22Rv1 (cell line): ENCODE data around the gene HEMK1.

ENCODE experiments used
- H3K27ac ChIP-seq: fragments of 450-650 bp; 2 replicates; pipeline ENCODE4 v1.5.1; 2017
- ZFX ChIP-seq: fragments of 450-650 bp; IDR thresholded peaks from 2 replicates; pipeline ENCODE4 v1.6.1; 2017; ENCODE audit warnings: antibody characterized with exemption, borderline replicate concordance
- TF ChIP-seq, protein P1 (sequence below): fragments of 450-650 bp; IDR thresholded peaks from 2 replicates; pipeline ENCODE4 v1.5.1; 2017; ENCODE audit warnings: mild to moderate bottlenecking

HEMK1 gene

DNA sequence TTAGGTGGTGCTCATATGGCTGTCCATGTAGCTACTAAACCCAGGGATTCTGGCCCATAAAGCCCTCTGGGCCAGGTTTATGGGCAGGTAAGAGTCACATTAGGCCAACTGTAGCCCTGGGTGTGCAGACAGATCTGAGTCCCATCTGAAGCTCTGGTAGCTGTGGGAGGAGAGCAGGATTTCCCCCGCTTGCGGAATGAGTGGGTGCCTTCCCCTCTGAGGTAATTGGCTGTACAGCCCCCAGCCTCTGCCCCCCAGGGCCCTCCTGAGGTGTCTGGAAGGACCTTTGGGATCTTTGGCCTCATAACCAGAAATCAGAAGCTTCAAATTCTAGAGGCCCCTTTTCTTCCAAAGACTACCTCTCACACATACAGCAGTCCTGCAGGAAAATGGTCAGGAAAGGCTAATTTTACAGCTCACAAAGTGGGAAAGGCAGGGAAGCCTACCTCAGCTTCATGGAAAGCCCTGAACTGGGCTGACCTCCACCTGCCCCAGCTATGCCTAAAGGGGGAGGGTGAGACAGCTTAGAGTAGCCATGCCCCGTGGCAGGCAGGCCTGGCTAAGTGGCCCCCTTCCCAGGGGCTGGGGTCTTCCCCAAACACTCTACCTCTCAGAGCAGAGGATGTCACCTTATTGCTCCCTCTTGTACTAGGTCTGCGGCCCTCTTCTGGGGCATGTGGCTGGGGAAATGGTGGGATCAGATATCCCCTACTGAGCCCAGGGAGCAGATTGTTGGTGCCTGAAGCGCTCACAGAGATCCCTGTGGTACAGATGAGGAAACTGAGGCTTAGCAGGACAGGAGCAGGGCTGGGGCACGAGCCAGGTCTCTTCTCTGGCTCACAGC is 16.8 kb downstream of the HEMK1 start:
- H3K27ac ChIP-seq: no peak overlapping the region
- TF ChIP-seq, protein P1, sequence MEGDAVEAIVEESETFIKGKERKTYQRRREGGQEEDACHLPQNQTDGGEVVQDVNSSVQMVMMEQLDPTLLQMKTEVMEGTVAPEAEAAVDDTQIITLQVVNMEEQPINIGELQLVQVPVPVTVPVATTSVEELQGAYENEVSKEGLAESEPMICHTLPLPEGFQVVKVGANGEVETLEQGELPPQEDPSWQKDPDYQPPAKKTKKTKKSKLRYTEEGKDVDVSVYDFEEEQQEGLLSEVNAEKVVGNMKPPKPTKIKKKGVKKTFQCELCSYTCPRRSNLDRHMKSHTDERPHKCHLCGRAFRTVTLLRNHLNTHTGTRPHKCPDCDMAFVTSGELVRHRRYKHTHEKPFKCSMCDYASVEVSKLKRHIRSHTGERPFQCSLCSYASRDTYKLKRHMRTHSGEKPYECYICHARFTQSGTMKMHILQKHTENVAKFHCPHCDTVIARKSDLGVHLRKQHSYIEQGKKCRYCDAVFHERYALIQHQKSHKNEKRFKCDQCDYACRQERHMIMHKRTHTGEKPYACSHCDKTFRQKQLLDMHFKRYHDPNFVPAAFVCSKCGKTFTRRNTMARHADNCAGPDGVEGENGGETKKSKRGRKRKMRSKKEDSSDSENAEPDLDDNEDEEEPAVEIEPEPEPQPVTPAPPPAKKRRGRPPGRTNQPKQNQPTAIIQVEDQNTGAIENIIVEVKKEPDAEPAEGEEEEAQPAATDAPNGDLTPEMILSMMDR: no peak
- no peak for TF ChIP-seq ZFX

DNA sequence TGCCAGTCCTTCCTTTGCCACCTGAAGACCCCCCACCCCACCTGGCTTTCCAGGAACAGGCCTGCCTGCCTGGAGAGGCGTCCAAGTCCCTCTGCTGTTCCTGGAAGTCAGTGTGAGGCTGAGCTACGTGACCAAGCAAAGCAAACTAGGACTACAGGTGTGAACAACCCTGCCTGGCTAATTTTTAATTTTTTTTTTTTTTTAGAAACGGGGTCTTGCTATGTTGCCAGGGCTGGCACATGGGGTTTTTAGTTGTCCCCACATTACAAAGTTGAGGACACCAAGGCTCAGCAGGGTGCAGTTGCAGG is 17.4 kb downstream of the HEMK1 start:
- H3K27ac ChIP-seq: no peak overlapping the region
- TF ChIP-seq, protein P1: no peak
- TF ChIP-seq ZFX: no peak

DNA sequence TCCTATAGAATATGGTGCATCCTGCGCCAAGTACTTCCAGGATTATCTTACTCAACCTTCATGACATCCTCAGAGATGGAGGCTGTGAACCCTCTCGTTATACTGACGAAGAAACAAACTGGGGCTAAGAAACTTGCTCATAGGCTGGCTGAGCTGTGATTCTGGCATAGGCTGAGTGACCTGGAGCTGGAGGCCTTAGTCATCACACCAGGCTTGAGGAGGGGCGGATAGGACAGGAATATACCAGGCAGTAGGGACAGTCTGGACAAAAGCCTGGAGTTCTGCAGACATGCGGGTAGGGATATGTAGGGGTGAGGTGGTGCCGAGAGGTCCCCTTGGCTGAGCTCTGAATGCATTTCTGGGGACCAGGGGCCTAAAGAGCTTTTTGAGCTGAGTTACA is 18.1 kb downstream of the HEMK1 start:
- no peak for TF ChIP-seq ZFX
- TF ChIP-seq, protein P1: no peak
- H3K27ac ChIP-seq: no peak overlapping the region

DNA sequence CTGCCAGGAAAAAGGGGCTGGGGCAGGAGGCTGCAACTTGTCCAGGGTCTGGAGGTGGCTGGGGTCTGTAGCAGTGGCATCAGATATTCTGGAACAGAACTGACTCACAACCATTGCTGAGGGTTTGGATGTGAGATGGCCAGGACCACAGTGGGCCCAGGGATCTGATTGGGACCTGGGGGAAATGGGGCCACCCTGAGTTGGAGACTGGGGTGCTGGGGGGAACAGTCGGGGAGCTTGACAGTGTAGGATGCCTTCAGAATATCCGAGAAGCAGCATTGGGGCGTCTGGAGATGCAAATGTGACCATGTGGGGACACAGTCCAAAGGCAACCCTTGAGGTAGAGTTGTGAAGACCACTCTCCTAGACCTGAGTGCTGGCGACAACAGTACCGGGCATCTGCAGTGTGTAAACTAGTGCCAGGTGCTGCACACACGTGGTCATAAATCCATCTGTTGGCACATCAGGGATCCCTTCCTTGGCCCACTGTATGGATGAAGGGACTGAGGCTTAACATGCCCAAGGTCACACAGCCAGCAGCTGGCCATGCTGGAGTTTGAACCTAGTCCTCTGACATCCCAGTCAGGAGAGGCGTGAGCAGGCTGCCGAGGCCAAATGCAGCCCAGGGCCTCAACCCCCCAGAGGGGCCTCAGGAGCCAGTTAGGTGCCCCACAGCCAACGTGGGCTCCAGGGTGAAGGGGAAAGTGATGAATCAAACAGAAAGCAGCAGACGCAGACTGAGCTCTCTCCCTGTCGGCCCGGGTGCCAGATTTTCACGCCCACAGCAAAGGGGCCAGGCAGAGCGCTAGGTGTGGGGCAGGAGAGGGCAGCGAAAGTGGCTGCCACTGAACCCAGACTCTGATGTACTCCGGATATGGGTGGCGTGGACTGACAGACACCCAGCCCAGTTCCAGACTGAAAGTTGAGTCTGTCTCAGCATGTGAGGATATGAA is 18.8 kb downstream of the HEMK1 start:
- no peak overlapping the region for H3K27ac ChIP-seq
- TF ChIP-seq, protein P1: no peak
- no peak for TF ChIP-seq ZFX

DNA sequence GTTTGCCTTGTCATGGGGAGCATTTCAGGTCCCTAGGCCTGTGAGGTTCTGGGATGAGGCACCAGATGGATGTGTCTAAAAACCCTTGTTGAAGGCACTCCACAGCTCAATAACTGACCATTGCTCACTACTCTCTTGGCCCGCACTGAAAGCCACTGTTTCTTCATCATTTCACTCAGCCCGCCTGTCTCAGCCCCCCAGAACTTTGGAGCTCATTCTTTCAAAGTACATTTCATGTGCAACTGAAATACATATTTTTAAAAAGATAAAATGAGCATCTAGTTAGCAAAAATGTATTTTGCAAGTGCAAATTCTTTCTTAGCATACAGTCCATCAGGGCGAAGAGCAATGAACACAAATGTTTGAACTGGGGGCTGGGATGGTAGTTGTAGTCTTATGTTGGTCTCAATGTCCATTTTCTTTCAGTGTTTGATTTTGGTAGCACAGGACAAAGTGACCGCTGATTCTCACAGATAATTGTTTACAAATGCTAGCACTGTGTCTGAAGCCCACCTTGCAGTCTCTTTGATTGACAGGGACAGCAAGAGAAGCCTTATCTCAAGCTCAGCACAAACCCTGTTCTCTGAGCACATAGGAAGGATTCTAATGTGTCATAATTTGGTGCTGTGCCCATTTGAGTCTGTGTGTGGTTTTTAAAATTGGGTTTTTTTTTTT is 19.6 kb downstream of the HEMK1 start:
- TF ChIP-seq, protein P1: no peak
- no peak for TF ChIP-seq ZFX
- H3K27ac ChIP-seq: no peak overlapping the region

DNA sequence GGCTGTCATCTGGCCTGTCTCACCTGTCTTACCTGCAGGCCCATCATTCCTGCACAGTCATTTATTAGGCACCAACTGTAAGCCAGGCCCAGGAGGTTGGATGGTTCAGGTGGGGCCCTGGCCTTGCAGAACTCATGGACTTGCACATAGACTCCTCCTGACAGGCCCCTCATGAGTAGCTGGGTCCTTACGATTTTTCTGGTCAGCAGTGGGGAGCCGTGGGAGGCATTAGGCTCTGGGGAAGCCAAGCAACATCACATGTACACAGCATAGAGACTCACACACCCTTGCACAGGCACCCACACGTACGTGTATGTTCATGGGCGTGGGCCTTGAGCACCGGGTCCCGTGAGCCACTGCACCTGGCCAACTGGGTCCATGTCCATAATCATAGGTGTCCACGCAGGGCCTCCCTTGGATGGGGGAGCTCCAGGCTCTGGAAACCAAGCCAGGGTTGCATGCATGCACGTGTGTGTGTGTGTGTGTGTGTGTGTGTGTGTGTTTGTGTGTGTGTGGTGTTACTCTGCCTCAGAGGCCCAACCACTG is 21.9 kb downstream of the HEMK1 start:
- TF ChIP-seq ZFX: no peak
- TF ChIP-seq, protein P1: no peak
- no peak overlapping the region for H3K27ac ChIP-seq
